Omental fat pad (tissue), 4 donors: Measurements from ENCODE around the gene UBAP2. TPM values are rescaled to one million over a fixed set of nuclear protein-coding genes. Genes with fewer than 3 reads are reported as not detected.

Experiments used
- ATAC-seq: fragments of 150-250 bp; one replicate; pipeline ENCODE4 v1.9.1; 2016; ENCODE audit warnings: mild to moderate bottlenecking, moderate library complexity; ENCODE audit not compliant: low FRiP score
- DNase-seq: peaks from one replicate; pipeline ENCODE4 v3.0.0-alpha.2; 2019; ENCODE audit warnings: low spot score
- total RNA-seq, 4 donors: library from RNA; depleted of rRNA; stranded (reverse); fragments of >200 nt; gene quantifications; one replicate each; pipeline ENCODE4 v1.1.0, GENCODE V29; 2016
- TF ChIP-seq, protein P1 (sequence below), 3 donors: fragments of 450-650 bp; IDR thresholded peaks; one replicate each; pipeline ENCODE4 v1.5.1; 2016 to 2017; ENCODE audit warnings: antibody characterized with exemption in 3 of 3, mild to moderate bottlenecking in 3 of 3, moderate library complexity in 2 of 3

UBAP2 gene
- total RNA-seq, 4 donors from 2014 or later = 16.1 to 27.6 (median 20.9) TPM

DNA sequence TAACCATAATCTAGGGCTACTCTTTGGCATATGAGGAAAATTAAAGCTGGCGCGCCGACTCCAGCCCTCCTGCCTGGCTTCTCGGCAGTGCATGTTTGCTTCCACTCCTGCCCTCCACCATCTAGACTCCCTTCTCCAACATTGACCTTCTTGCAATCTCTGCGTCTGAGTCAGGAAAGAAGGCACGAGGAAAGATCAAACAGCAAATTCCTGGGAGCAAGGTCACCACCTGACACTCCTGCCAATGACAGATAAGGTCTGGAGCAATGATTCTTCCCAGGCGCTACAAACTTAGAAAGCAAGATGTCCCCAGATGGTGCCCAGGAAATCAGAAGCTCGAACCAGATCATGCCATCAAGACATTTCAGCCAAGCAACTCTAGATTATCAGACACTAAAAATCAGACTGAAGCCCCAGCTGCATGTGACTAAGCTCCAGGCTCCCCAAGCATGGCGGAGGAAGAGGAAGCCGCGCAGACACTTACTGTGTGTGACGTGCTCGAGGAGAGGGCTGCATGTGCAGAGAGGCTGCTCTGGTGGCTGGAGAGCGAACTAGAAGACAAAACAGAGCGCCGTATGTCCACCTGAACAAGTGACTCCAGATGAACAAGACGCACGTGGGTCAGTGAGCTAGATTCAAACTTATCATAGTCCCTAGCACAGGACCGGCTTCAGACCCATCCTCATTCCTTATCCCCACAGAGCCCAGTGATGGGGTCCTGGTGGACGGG, 116.4 kb downstream of the UBAP2 start:
- DNase-seq (no peak), ATAC-seq (no peak)
- TF ChIP-seq, protein P1, sequence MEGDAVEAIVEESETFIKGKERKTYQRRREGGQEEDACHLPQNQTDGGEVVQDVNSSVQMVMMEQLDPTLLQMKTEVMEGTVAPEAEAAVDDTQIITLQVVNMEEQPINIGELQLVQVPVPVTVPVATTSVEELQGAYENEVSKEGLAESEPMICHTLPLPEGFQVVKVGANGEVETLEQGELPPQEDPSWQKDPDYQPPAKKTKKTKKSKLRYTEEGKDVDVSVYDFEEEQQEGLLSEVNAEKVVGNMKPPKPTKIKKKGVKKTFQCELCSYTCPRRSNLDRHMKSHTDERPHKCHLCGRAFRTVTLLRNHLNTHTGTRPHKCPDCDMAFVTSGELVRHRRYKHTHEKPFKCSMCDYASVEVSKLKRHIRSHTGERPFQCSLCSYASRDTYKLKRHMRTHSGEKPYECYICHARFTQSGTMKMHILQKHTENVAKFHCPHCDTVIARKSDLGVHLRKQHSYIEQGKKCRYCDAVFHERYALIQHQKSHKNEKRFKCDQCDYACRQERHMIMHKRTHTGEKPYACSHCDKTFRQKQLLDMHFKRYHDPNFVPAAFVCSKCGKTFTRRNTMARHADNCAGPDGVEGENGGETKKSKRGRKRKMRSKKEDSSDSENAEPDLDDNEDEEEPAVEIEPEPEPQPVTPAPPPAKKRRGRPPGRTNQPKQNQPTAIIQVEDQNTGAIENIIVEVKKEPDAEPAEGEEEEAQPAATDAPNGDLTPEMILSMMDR (IDR thresholded peaks at IDR 0.05) = no peak

- TF ChIP-seq, protein P1 (IDR thresholded peaks at IDR 0.05) = no peak
- DNase-seq (no peak), ATAC-seq (no peak)
Observed at GRCh38 chr9:33931326-33931725, 117.4 kb downstream of the UBAP2 start.

DNA sequence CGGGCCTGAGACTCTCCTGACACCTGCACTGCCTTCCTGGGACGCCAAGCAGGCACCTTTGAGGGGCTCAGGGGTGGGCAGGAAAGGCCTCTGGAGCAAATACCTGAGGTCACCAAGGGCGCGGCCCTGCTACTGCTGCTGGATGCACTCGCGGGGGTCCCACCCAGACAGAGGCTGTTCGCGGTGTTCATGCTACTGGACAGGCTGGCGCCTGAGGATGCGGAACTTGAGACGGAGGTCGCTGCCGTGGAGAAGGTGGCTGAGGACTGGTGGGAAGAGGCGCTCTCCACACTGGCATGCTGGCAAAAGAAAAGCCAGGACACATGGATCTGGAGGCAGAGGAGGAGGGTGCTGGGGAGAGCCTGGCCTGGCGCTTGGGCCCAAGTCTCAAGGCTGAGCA, 121.0 kb downstream of the UBAP2 start:
- DNase-seq (no peak), ATAC-seq (no peak)
- TF ChIP-seq, protein P1 (IDR thresholded peaks at IDR 0.05) = no peak

DNA sequence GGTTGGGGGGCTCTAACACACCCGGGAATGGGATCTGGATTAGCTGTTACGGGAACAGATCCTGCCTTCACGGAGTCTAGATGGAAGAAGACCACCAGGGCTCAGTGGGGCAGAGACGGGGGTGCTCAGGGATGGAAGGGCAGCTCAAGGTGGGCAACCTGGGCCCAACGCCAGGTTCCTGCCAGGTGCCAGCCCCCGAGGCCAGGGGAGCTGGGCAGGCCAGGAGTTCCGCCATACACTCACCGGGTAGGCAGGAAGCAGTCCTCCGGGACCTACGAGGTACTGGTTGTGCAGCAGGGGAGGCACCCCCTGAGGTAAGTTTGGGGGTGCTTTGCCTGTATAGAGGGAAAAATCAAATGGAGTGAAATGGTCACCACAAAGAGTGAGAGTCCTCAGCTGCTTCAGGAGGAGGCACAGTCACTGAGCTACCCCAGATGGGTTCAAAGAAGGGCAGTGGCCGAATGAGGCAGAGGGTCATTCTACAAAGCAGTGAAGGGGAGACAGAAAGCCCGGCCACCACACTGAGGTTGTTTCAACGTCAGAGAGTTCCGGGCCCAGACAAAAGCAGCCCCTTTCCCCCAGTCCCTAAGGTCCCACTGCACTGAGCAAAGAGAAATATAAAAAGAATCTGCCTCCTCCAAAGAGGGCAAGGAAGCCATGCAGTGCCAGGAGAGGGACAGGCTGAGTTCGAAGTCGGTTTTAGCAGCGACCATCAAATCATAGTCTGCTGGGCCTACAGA, 121.8 kb downstream of the UBAP2 start:
- TF ChIP-seq, protein P1 (IDR thresholded peaks at IDR 0.05) = no peak
- DNase-seq (no peak), ATAC-seq (no peak)

- no peak for ATAC-seq
- TF ChIP-seq, protein P1 (IDR thresholded peaks at IDR 0.05) = no peak
- no peak for DNase-seq
Observed at GRCh38 chr9:33924978-33925797, 123.5 kb downstream of the UBAP2 start.

DNA sequence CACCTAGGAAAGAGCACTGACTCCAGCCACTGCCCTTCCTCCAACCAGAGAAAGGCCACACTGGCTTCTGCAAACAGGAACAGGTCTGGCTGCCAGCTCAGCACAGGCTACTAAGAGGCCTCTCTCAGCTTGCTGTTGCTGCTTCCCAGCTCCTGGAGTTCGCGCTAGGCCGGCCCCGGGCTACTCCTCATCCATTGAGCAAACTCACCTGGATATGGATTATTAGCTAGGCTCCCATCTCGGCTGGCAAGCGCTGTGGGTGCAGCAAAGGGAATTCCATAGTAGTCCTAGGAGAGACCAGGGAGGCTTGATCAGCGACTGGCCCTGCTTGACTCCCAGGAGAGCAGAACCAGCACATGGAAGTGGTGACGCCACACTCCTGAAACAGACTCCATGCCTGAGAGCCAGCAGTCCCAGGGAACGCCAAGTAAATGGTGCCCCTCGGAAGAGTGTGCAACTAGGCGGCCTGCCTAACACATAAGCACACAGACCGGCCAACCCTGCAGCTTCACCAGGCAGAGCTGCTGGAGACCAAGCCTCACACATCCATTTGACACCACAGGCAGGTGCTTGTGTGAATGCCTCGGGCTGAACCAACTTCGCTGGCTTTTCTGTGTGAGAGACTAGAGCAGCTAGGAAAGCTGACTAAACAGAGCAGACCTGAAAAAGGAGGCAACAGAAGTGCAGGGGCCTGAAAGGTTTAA, 124.5 kb downstream of the UBAP2 start:
- DNase-seq (no peak), ATAC-seq (no peak)
- TF ChIP-seq, protein P1 (IDR thresholded peaks at IDR 0.05) = no peak
